IPS-15b (cell line): ENCODE results near the gene GRIP1.

Experiments
- H3K27me3 ChIP-seq: one replicate; pipeline ENCODE4 v1.6.1; 2013; ENCODE audit warnings: low read length; ENCODE audit not compliant: control insufficient read depth, insufficient read depth
- H3K36me3 ChIP-seq: one replicate; pipeline ENCODE4 v1.6.1; 2013; ENCODE audit warnings: low read length; ENCODE audit not compliant: control insufficient read depth, insufficient read depth
- H3K4me1 ChIP-seq: one replicate; pipeline ENCODE4 v1.6.1; 2013; ENCODE audit warnings: mild to moderate bottlenecking, low read length; ENCODE audit not compliant: control insufficient read depth, insufficient read depth
- H3K4me3 ChIP-seq: one replicate; pipeline ENCODE4 v1.5.1; 2013; ENCODE audit warnings: low read depth, low read length
- H3K9ac ChIP-seq: one replicate; pipeline ENCODE4 v1.6.1; 2013; ENCODE audit warnings: low read depth, mild to moderate bottlenecking, low read length
- H3K9me3 ChIP-seq: one replicate; pipeline ENCODE4 v1.6.1; 2013; ENCODE audit warnings: mild to moderate bottlenecking, low read length; ENCODE audit not compliant: control insufficient read depth, insufficient read depth

GRIP1 gene

DNA sequence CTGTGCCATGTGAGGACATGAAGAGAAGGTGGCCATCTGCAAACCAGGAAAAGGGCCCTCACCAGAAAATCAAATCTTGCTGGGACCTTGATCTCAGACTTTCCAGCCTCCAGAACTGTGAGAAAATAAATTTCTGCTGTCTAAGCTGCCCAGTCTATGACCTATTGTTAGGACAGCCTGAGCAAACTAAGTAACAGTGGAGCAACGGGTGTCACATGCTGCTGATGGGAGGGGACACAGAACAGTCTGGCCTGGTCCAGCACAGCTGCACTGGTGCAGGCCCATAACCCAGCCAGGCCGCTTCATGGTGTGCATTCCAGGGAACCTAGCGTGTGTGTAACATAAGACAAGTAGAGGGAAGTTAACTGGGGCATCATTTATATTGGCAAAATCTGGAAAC, 42.1 kb downstream of the GRIP1 start:
- Histone ChIP-seq H3K9me3 (no peaks in the 10 kb centered on the region), H3K4me3 (no peak overlapping the region), H3K9ac (no peak overlapping the region), H3K27me3 (no peaks in the 10 kb centered on the region), H3K36me3 (no peaks in the 10 kb centered on the region), H3K4me1 (no peaks in the 10 kb centered on the region)

DNA sequence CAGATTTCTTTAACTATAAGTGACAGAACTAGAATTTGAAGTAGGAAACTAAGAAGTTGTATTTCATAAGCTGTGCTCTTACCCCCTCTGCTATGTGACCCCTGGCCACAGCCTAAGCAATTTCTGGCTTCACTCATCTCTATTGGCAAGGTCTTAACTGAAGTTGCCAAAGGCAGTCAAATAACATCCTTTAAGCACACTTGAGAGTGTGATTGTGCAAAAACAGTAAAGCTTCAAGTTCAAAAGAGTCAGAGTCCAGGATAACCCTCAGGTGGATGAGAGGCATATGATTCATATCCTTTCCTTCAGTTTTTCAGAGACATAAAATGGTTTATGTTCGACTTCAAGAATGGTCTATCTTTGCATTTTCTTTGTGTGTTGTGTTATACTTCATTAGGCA, 45.2 kb downstream of the GRIP1 start:
- no peaks in the 10 kb centered on the region for H3K36me3 ChIP-seq
- H3K4me1 ChIP-seq, result peaks cover under 1% of the 10 kb centered on the region
- H3K9ac ChIP-seq, result no peak overlapping the region
- H3K4me3 ChIP-seq, result no peak overlapping the region
- H3K27me3 ChIP-seq, result no peaks in the 10 kb centered on the region
- H3K9me3 ChIP-seq, result no peaks in the 10 kb centered on the region

DNA sequence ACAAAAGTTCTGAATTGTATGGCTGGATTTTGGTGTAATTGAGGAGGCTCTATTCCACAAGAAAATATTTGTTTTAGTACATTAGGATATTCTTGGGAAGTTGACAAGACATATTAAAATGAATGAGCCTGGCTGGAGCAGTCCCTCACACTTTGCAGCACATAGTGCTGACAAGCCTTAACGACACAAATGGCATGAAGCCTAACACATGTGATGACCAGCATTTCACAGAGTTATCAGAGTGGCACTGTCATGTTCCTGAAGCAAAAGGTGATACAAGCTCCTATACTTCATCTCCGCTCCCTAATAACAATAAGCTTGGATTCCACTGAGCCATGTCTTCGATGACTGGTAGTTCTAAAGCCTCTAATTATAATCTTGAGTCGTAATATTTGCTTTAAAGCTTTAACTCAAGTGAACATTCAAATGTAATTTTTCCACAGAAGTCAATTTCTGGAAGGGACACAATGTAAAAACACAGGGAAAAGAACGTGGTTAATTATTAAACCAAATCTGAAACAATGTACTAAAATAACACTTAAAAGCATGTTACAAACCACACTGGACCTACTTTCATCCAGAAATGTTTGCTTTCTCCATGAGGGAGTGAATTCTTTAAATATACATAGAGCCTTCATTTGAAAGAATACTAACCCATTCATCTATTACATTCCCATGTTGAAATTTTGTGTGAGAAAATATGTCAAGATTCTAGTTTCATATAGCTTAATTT, 49.6 kb downstream of the GRIP1 start:
- no peaks in the 10 kb centered on the region for H3K27me3 ChIP-seq
- peaks cover 17% of the 10 kb centered on the region for H3K4me1 ChIP-seq
- no peak overlapping the region for H3K9ac ChIP-seq
- H3K9me3 ChIP-seq, result no peaks in the 10 kb centered on the region
- H3K36me3 ChIP-seq, result no peaks in the 10 kb centered on the region
- H3K4me3 ChIP-seq, result no peak overlapping the region

DNA sequence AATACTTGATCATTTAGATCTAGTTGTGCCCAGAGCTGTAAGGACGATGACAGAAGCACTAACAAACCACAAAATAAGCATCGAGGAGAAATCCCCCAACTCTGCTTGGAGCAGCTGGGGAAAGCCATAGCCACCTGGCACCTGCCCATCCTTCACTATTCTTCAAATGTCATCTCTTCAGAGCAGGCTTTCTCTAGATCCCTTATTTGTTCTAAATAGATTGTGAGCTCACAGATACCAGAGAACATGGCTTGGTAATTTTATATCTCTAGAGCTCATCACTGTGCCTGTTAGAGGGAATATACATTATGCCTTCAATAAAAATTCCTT, 50.9 kb downstream of the GRIP1 start:
- H3K36me3 ChIP-seq, result no peaks in the 10 kb centered on the region
- H3K9ac ChIP-seq, result peak overlapping the region; percentile 10
- H3K9me3 ChIP-seq, result no peaks in the 10 kb centered on the region
- H3K4me3 ChIP-seq, result no peak overlapping the region
- H3K4me1 ChIP-seq, result peaks cover 17% of the 10 kb centered on the region
- H3K27me3 ChIP-seq, result no peaks in the 10 kb centered on the region

DNA sequence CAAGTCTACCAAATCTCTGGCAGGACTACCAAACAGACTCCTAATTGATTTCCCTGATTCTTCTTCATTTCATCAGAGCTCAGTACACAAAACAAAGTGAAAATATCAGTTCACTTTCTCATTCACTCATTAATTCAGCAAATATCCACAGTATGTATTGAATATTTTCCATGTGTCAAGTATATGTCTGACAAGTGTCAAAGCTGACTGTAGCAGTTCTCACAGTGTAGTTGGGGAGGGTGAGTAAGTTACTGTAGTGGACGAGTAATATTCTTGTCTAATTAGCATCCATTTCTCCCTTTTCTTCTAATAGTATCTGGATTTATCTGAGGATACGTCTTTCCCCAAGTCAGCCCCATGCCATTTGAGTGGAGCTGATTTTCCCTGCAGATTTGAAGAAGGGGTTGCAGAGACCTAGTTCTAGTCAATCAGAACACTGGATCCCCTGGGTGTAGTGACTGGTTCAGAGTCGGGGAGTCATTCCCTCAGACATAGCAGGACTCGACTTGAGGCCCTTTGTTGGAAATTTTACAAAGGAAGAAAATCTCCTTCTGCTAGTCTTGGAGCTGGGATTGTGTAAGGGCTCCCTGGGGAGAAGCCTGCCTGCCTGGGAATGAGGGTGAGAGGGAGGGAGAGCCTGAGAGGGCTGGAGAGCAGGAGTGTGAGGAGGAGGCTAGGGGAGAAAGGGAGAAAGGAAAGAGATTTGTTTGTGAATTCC, 51.4 kb downstream of the GRIP1 start:
- Histone ChIP-seq H3K9ac (peak overlapping the region; percentile 10), H3K27me3 (no peaks in the 10 kb centered on the region), H3K4me3 (no peak overlapping the region), H3K36me3 (no peaks in the 10 kb centered on the region), H3K4me1 (peaks cover 17% of the 10 kb centered on the region), H3K9me3 (no peaks in the 10 kb centered on the region)

DNA sequence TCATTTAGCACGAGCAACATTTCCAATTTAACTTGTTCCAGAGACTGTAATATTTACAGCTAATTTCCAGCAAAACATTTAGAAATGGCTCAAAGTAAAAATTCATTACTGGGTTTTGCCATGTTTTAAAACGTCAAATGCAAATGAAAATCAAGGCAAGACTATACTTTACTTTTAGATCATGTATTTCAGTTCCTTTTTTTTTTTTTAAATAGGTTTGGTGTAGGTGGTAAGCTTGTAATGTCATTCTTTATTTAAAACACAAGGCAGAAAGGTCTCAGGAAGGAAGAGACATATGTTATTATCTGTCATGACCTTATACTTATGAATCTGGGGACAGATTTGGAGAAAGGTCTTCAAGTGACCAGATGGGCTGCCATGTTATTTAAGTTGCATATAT, 54.1 kb downstream of the GRIP1 start:
- H3K9me3 ChIP-seq, result no peaks in the 10 kb centered on the region
- no peak overlapping the region for H3K9ac ChIP-seq
- H3K36me3 ChIP-seq, result no peaks in the 10 kb centered on the region
- H3K4me1 ChIP-seq, result peaks cover 17% of the 10 kb centered on the region
- no peaks in the 10 kb centered on the region for H3K27me3 ChIP-seq
- no peak overlapping the region for H3K4me3 ChIP-seq

DNA sequence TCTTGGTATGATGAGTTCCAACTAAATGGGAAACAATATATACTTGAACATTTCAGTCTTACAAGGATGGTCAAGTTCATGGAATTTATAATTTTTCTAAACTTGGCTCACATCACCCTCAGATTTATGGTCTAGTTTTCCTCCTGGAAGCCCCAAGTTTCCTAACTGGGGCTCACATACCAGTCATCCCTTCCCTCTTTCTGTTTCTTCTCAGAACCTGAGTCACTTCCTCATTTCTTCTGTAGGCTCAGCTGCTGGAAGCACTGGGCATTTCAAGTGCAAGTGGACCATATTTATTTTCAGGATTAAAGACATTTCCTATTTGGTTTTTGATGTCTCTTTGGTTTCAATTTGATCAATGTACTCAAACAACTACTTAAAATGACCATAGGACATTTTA, 55.4 kb downstream of the GRIP1 start:
- H3K9me3 ChIP-seq, result no peaks in the 10 kb centered on the region
- H3K9ac ChIP-seq, result no peak overlapping the region
- no peak overlapping the region for H3K4me3 ChIP-seq
- H3K4me1 ChIP-seq, result peaks cover 14% of the 10 kb centered on the region
- no peaks in the 10 kb centered on the region for H3K27me3 ChIP-seq
- no peaks in the 10 kb centered on the region for H3K36me3 ChIP-seq

DNA sequence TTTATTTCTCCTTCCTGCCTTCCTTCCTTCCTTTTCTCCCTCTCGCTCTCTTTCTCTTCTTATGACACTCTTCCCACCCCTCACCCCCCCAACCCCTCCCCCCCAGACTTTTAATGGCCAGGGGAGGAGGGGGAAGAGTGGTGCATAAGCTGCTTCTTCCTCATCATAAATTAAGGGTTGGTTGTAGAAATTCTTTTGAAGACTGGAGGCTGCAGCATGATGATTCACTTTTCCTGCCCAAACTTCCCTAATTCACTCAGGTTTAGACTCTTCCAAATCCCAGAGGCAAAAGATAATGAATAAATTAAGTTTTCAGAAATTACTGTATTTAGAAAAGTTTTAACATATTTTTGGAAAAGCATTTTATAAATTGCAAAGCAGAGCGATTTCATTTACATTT, 58.2 kb downstream of the GRIP1 start:
- Histone ChIP-seq H3K4me3 (no peak overlapping the region), H3K36me3 (no peaks in the 10 kb centered on the region), H3K9me3 (no peaks in the 10 kb centered on the region), H3K4me1 (peaks cover 7% of the 10 kb centered on the region), H3K9ac (no peak overlapping the region), H3K27me3 (no peaks in the 10 kb centered on the region)

DNA sequence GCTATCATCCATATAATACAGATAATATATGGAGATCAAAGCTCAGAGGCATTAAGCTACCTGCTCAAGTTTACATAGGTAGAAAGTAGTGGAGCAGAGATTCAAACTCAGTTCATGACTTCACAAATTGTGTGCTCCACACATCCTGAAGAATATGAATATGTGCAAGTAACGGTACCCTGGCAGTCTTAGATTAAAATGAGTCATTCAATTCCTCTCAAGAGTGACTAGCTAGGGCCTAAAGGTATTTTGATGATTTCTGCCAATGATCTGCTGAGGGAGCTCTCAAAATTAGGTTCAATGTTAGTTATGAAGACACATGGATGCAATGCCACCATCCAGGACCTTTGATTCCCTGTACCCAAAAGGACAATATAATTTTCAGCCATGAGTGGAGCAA, 58.9 kb downstream of the GRIP1 start:
- Histone ChIP-seq H3K4me1 (peaks cover 7% of the 10 kb centered on the region), H3K9ac (no peak overlapping the region), H3K27me3 (no peaks in the 10 kb centered on the region), H3K9me3 (no peaks in the 10 kb centered on the region), H3K36me3 (no peaks in the 10 kb centered on the region), H3K4me3 (no peak overlapping the region)

DNA sequence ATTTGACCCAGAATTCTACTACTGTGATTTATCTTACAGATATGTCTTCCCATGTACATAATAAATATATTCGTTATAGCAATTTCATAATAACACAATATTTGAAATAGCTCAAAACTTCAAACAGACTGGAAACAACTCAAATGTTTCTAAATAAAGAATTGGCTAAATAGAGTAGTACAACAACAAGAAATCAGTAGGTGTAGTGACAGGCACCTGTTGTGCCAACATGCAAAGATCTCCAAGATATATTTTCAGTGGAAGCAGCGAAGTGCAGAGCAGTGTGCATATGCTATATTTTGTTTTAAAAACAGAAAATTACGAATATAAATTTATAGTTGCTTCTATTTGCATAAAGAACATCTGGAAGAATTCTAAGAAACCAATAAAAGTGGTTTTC, 60.9 kb downstream of the GRIP1 start:
- Histone ChIP-seq H3K9ac (no peak overlapping the region), H3K4me3 (no peak overlapping the region), H3K4me1 (peaks cover 9% of the 10 kb centered on the region), H3K27me3 (no peaks in the 10 kb centered on the region), H3K36me3 (no peaks in the 10 kb centered on the region), H3K9me3 (no peaks in the 10 kb centered on the region)

DNA sequence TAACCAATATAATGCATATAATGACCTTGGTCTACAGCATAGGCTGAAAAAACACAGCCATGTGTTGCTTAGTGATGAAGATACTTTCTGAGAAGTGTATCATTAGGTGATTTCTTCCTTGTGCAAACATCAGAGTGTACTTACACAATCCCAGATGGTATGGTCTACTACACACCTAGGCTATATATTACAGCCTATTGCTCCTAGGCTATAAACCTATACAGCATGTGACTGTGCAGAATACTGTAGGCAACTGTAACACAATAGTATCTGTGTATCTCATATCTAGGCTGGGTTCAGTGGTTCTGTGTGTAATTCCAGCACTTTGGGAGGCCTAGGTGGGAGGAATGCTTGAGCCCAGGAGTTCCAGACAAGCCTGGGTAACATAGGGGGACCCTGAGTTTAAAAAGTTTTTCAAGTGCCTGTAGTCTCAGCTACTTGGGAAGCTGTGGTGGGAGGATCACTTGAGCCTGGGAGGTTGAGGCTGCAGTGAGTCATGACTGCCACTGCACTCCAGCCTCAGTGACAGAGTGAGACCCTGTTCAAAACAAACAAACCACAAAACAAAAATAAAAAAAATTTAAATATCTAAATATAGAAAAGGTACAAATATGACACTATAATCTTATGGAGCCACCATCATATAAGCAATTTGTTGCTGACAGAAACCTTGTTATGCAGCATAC, 66.6 kb downstream of the GRIP1 start:
- Histone ChIP-seq H3K4me1 (peaks cover 9% of the 10 kb centered on the region), H3K4me3 (no peak overlapping the region), H3K27me3 (no peaks in the 10 kb centered on the region), H3K9ac (no peak overlapping the region), H3K36me3 (no peaks in the 10 kb centered on the region), H3K9me3 (no peaks in the 10 kb centered on the region)

DNA sequence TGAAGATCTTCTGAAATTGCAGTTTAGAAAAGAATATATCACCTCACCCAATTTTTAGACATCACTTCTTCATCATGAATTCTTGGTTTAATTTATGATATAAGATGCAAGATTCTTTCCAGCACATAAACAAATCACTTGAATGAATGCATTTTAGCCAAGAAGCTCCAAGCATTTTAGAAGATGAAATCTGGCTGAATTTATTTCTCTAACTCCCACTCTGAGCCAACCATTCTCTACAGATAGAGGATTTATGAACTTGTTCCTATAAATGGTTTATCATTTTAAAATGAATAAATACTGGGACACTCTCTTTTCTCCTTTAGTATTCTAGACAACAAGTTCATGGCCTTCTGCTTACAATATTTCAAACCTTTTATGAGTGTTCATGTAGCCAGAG, 71.7 kb downstream of the GRIP1 start:
- no peaks in the 10 kb centered on the region for H3K9me3 ChIP-seq
- H3K9ac ChIP-seq, result no peak overlapping the region
- H3K27me3 ChIP-seq, result no peaks in the 10 kb centered on the region
- H3K4me1 ChIP-seq, result peaks cover 8% of the 10 kb centered on the region
- H3K36me3 ChIP-seq, result no peaks in the 10 kb centered on the region
- no peak overlapping the region for H3K4me3 ChIP-seq
